GM21515 (cell line): ENCODE results near the gene HCN4.

Experiments used
- ATAC-seq: cut with Tn5 transposase; IDR thresholded peaks from one replicate; pipeline ENCODE4 v1.9.1; 2021; ENCODE audit not compliant: unreplicated experiment

HCN4 gene

DNA sequence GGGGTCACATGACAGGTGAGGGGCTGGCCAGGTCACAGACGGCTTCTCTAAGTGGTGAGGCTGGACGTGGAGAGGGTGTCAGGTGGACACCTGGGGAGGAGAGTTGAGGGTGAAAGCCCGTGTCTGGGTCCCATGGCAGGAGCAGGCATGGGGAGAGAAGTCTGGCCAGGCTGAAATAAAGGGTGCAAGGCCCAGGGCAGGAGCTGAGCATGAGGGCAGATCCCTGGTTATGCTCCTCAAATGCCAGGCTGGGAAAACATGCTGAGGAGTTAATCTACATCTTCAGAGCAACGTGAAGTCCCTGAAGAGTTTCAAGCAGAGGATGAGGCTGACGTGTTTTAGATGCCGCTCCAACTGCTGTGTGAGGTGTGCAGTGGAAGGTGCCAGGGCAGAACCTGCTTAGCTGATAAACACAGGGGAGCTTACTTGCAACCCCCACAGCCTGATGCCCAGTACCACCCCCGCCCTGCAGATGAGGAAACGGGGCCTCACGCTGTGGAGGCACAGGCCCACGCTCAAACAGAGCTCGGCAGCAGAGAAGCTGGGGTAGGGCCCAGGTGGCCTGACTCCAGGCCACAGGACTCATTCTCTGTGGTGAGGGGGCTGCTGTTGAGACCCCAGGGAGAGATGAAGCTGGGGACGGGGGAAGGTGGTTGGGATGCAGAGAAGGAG, 40.5 kb downstream of the HCN4 start:
- ATAC-seq, result no peak

DNA sequence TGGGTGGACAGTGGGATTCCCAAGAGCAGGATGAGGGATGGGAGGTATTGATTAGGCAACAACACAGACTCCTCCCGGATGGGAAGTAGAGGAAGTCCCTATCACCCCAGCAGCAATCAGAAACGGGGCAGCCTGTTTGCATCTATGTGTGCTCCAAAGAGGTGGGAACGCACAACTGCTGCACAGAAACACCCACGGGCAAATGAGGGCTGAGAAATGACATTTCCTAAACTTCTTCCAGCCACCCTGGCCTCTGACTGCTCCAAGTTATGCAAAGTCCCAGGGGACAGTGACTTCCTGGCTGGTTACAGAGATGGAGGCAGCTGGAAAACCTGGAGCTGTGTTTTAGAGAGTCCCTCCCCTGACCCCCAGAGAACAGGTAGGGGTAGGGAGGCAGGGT, 42.6 kb downstream of the HCN4 start:
- ATAC-seq, result no peak

DNA sequence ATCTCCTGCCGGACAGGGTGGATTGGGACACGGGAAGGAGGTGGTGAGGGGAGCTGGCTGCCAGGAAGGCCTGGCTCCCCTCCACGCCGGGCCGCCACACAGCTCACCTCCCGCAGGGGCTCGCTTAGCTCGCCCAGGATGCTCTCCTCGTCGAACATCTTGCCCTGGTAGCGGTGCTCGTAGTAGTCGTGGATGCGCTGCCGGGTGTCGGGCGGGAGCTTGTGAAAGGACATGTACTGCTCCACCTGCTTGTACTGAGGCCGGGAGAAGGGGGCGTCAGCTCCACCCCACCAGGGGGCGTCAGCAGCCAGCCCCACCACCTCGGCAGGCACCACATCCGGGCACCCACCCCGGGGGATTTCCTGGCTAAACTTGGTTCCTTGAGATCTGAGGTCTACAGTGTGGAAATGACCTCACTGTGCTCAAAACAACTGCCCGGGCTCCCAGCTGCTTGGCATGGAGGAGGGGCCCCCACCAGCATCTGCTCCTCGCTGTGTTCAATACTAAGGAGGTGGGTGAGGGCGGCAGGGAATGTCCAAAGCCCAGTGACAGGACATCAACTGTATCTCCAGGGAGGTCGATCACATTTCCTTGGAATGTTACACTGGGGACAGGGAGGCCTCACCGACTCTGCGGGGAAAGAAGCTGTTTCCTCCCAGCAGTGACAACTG, 43.4 kb downstream of the HCN4 start:
- no peak for ATAC-seq

DNA sequence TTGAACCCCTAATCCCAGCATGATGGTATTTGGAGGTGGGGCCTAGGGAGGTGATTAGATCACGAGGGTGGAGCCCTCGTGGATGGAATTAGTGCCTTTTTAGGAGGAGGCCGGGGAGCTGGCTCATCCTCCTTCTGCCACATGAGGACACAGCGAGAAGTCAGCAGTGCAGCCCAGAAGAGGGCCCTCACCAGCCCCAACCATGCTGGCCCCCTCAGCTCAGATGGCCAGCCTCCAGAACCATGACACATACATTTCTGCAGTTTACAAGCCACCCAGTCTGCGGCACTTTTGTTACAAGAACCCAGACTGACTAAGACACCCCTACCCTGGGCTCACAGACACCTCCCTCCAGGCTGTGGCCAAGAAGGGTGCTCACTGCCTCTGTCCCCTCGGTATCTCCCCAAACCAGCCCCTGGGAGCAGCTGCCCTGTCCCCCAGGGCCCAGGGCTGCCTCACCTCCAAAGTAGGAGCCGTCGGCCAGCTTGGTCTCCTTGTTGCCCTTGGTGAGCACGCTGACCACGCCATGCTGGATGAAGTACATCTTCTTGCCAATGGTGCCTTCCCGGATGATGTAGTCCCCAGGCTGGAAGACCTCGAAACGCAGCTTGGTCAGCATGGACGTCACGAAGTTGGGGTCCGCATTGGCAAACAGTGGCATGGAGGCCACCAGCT, 44.1 kb downstream of the HCN4 start:
- ATAC-seq, result no peak

- ATAC-seq, result no peak
Observed at GRCh38 chr15:73323956-73324355, 44.8 kb downstream of the HCN4 start.

- no peak for ATAC-seq
Observed at GRCh38 chr15:73323374-73323955, 45.3 kb downstream of the HCN4 start.

GRCh38 chr15:73322665-73323373, 45.9 kb downstream of the HCN4 start:
- no peak for ATAC-seq

GRCh38 chr15:73321496-73322450, 47.0 kb downstream of the HCN4 start:
- ATAC-seq, result no peak

- no peak for ATAC-seq
Observed at GRCh38 chr15:73320619-73321180, 48.1 kb downstream of the HCN4 start.

DNA sequence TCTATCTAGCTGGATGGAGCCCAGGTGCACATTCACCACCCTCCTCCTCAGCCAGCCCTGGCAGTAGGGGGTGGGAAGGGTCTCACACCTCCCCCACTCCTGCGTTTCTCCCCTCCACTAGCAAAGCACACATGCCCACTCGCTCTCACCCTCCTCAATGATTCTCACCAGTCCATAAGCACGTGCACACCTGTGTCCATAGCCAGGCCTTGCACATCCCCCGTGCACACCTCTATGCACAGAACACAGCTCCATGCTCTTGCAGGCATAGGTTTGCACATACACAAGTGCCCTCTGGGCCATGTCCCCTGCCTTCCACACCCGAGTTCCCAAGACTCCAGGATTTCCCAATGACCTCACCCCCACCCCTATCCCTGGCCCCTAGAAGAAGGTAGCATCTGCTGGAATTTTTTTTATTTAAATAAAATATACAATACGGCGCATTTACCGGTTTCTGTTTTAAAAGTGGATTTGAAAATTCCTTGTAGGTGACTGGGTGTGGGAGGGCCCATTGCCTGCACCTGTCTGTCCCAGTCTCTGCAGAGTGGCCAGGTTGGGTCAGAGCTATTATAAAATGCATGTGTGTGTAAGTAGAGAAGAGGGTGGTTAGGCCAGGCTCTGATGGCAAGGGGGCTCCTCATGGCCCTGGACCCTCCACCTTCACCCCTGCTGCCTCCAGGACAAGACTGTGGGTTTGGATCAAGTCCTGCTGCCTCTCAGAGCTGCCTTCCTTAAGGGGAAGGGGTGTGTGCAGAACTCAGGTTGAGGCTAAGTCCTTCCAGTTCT, 49.1 kb downstream of the HCN4 start:
- ATAC-seq, result no peak

- no peak for ATAC-seq
Observed at GRCh38 chr15:73318463-73319351, 50.1 kb downstream of the HCN4 start.

DNA sequence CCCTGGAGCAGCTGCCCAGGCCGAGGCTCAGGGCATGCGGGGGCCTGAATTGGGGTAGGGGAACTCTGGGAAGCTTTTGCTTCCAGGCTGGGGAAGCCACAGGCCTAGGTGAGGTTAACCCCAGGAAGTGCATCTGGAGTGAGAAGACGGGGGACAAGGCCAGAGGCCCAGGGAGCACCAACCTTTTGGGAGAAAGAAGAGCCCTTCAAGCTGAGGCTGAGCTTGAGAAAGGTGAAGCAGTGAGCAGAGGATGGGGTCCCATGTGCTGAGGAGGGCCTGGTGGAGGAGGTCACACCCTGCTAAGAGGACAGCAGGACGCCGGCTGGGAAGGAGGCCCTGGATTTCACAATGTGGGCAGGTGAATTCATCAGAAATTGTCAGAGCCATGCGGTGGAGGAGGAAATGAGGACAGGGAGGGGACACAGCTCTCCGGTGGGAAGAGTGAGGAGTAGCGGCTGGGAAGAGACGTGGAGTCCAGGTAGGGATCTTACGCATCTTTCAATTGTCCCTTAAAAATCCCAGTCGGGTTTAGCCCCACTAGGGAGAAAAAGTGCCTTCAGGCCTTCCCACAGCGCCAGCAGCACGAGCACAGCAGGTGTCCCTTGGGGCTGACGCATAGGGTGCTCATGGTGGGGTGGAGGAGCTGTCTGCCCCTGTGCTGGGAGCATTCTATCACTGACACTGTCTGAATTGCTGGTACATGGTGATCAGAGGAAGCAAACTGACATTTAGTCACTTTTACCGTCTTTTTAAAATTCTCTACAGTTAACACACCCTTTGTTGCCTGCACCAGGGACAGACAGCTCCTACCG, 50.9 kb downstream of the HCN4 start:
- ATAC-seq, result no peak

- ATAC-seq, result no peak
Observed at GRCh38 chr15:73313861-73314260, 54.9 kb downstream of the HCN4 start.

DNA sequence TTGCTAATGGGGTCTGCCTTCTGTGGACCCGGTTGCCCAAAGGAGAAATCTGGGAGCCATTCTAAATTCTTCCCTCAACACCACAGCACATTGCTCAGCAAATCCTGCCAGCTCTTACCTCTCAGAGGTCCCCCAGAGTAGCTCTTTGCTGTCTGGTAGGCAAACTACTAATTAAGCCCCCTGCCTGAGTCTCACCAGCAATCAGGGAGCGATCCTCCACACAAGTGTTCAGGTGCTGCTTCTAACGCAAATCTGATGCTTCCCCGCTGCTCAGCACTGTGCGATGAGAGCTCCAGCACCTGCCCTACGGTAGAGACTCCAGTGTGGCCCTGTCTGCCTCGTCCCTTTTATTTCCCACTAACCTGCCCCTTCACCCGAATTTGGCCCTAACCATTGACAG, 60.5 kb downstream of the HCN4 start:
- ATAC-seq, result no peak

GRCh38 chr15:73305331-73306211, 63.2 kb downstream of the HCN4 start:
- ATAC-seq, result no peak

DNA sequence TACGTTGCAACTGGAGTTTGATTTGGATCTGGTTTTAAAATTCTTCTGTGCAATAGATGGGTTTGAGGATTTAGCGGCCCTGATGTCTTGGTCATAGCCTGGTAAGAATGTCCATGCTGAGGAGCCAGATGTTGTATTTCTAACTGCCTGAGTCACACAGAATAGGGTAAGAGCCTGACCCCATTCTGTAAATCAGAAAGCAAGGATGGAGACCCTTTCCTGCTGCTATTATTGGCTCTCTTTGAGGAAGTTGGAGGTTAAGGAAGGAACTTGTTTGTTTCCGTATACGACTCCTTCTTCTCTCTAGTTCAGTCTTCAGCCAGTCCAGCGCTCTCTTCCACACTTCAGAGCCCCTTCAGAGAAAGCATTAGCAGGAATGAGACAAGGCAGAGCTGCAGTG, 65.1 kb downstream of the HCN4 start:
- ATAC-seq, result no peak
